Measurements from ENCODE around the gene RFLNA. TPM values are rescaled to one million over a fixed set of nuclear protein-coding genes. Genes with fewer than 3 reads are reported as not detected.

The RFLNA gene, protein sequence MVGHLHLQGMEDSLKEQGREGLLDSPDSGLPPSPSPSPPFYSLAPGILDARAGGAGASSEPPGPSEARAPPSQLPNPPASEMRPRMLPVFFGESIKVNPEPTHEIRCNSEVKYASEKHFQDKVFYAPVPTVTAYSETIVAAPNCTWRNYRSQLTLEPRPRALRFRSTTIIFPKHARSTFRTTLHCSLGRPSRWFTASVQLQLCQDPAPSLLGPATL
- 0.18 and 0.28 TPM in 2 replicates for total RNA-seq

DNA sequence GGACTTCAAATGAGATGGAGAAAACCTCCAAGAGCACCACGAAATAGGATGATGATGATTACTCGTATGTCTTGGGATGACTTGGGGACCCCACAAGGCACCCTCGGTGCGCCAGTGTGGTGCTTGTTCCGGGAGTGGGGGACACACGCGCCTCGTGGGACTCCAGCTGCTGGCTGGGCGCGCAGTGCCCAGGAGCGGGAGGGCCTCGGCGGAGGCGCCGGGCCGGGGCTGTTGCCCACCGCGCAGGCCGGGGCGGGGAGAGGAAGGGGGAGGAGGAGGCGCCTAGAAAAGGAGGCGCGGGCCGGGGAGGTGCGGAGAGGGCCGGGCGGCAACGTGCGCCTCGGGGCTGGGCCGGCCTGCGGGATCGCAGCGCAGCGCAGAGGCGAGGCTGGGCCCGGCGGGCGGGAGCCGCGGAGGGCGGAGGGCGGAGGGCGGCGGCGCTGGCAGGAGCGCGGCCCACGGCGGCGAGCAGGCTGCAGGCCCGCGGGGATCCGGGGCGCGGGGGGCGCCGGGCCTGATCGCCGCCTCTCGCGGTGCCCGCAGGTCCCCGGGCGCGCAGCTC, at the start of gene RFLNA:
Gene RFLNA (plus strand): TSS at position 314 of the 562 bp plus-strand sequence. CDS start 337 bp downstream, outside the sequence.

